PC-3 (cell line): ENCODE results near the gene BSPH1.

Experiments
- EZH2 ChIP-seq: fragments of 300-600 bp; sonication (generic); IDR thresholded peaks from one replicate; pipeline ENCODE4 v1.6.1; 2017; ENCODE audit warnings: antibody characterized with exemption, mild to moderate bottlenecking, low read length; ENCODE audit not compliant: unreplicated experiment
- TF ChIP-seq, protein P1 (sequence below): fragments of 300-600 bp; sonication (generic); conservative IDR thresholded peaks from 2 replicates; pipeline ENCODE4 v1.5.1; 2017; ENCODE audit warnings: antibody characterized with exemption, low read depth, mild to moderate bottlenecking, low read length

DNA sequence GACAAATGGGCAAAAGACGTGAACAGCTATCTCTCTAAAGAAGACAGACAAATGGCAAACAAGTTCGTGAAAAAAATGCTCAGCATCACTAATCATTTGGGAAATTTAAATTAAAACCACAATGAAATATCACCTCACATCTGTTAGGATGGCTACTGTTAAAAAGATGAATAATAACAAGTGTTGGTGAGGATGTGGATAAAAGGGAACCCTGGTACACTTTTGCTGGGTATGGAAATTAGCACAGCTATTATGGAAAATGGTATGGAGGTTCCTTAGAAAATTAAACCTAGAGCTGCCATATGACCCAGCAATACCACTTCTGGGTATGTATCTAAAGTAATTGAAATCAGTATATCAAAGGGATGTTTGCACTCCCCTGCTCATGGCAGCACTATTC lies 44.8 kb upstream of the BSPH1 start:
- TF ChIP-seq, protein P1, sequence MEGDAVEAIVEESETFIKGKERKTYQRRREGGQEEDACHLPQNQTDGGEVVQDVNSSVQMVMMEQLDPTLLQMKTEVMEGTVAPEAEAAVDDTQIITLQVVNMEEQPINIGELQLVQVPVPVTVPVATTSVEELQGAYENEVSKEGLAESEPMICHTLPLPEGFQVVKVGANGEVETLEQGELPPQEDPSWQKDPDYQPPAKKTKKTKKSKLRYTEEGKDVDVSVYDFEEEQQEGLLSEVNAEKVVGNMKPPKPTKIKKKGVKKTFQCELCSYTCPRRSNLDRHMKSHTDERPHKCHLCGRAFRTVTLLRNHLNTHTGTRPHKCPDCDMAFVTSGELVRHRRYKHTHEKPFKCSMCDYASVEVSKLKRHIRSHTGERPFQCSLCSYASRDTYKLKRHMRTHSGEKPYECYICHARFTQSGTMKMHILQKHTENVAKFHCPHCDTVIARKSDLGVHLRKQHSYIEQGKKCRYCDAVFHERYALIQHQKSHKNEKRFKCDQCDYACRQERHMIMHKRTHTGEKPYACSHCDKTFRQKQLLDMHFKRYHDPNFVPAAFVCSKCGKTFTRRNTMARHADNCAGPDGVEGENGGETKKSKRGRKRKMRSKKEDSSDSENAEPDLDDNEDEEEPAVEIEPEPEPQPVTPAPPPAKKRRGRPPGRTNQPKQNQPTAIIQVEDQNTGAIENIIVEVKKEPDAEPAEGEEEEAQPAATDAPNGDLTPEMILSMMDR: no peak
- TF ChIP-seq EZH2: no peak
